ENCODE data around the gene HEXIM1. TPM values are rescaled to one million over a fixed set of nuclear protein-coding genes. Genes with fewer than 3 reads are reported as not detected.
A peak's percentile ranks its signal among the peaks of the same experiment; 100 is the strongest.

Gene HEXIM1
- total and polyA plus RNA-seq, 11 donors, result 11.9 to 28.7 (median 21.6) TPM

DNA sequence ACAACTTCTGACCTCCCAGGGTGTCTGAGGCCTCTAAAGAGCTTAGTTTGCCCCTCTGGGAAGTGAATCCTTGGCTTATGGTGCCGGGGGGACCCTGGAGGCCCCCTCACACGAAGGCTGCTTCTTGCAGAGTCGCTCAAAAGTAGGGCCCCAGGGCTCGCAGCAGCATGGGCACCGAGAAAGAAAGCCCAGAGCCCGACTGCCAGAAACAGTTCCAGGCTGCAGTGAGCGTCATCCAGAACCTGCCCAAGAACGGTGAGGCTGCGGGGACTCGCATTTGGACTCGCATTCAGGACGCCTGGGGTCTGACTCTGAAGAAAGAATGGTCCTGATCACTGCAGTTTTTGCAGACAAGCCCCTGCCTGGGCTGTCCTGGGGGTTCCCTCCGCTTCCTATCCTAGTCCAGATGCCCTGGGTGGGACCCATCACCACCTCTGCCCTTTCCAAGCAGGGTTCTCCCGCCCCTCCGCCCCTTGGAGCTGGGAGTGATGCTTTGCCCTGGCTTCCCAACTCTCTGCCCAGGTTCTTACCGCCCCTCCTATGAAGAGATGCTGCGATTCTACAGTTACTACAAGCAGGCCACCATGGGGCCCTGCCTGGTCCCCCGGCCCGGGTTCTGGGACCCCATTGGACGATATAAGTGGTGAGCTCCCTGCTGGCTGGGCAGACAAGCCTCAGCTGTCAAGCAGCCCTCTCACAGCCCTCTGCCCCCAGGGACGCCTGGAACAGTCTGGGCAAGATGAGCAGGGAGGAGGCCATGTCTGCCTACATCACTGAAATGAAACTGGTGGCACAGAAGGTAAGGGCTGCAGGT, 12.1 kb upstream of the HEXIM1 start:
- H3K27ac ChIP-seq, result peak overlapping the region in 11 of 12 donors; percentile 66 to 91 (median 78)
- 58 to 70% (median 60%) methylated on average over 19 to 21 of the region's 21 CpGs for WGBS, 4 donors
- intact Hi-C loops (cut with DNase I), result loop anchor here (1.0 to 10.0 kb wide), 9 partner anchors 61 to 361 kb away; partner anchors contain the start of gene DCAKD (in 1 of the 10)
- no peaks in the 10 kb centered on the region for H3K27me3 ChIP-seq
- DNase-seq, result peak in 2 of 5 donors; percentile 45 to 60
- H3K4me3 ChIP-seq, result peak overlapping the region; percentile 56 to 92 (median 68)
- H3K4me1 ChIP-seq, result peaks cover 0 to 32% (median 20%) of the 10 kb centered on the region in 12 donors
- no peaks in the 10 kb centered on the region for H3K9me3 ChIP-seq
- peaks cover 0 to 10% (median 0%) of the 10 kb centered on the region in 9 donors for H3K36me3 ChIP-seq
- no peak for ATAC-seq
- no peak for TF ChIP-seq POLR2A (IDR thresholded peaks at IDR 0.05)
- TF ChIP-seq, protein P1, sequence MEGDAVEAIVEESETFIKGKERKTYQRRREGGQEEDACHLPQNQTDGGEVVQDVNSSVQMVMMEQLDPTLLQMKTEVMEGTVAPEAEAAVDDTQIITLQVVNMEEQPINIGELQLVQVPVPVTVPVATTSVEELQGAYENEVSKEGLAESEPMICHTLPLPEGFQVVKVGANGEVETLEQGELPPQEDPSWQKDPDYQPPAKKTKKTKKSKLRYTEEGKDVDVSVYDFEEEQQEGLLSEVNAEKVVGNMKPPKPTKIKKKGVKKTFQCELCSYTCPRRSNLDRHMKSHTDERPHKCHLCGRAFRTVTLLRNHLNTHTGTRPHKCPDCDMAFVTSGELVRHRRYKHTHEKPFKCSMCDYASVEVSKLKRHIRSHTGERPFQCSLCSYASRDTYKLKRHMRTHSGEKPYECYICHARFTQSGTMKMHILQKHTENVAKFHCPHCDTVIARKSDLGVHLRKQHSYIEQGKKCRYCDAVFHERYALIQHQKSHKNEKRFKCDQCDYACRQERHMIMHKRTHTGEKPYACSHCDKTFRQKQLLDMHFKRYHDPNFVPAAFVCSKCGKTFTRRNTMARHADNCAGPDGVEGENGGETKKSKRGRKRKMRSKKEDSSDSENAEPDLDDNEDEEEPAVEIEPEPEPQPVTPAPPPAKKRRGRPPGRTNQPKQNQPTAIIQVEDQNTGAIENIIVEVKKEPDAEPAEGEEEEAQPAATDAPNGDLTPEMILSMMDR (IDR thresholded peaks at IDR 0.05), result no peak

DNA sequence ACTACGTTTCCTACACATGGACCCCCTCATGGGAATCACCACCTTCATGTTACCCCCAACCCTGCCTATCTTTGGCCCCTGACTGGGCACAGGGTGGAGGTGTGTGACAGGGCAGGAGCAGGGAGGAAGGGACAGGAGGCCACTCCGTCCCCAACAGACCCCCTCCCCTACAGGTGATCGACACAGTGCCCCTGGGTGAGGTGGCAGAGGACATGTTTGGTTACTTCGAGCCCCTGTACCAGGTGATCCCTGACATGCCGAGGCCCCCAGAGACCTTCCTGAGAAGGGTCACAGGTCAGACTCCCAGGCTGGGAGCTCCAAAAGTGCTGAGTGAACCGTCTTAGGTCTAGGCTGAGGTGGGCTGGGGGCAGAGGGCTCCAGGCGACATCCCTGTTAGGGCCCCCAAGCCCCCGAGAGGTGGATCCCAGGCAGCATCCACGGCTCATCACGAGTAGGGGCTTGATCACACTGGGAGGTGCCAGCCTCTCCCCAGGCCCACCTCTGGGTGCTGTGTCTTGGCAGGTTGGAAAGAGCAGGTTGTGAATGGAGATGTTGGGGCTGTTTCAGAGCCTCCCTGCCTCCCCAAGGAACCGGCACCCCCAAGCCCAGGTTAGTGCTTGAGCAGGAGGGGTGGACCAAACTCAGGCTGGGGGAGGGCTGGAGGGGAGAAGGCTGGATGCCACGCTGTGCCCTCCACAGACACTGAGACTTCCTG, 11.3 kb upstream of the HEXIM1 start:
- peaks cover 0 to 10% (median 0%) of the 10 kb centered on the region in 9 donors for H3K36me3 ChIP-seq
- DNase-seq (peak in 2 of 5 donors; percentile 22 to 53), ATAC-seq (no peak)
- peaks cover 0 to 24% (median 13%) of the 10 kb centered on the region in 12 donors for H3K4me1 ChIP-seq
- no peak overlapping the region for H3K4me3 ChIP-seq
- intact Hi-C loops (cut with DNase I), result loop anchor here in 4 of 10 donors (5.0 to 10.0 kb wide), 4 partner anchors 82 to 362 kb away; partner anchors contain the start of gene DCAKD (in 1 of the 4)
- H3K27ac ChIP-seq, result peak overlapping the region in 1 of 12 donors; percentile 24
- 90 to 93% (median 92%) methylated on average over 10 to 12 of the region's 12 CpGs for WGBS, 4 donors
- no peaks in the 10 kb centered on the region for H3K27me3 ChIP-seq
- no peaks in the 10 kb centered on the region for H3K9me3 ChIP-seq
- TF ChIP-seq POLR2A (IDR thresholded peaks at IDR 0.05), result no peak
- TF ChIP-seq, protein P1 (IDR thresholded peaks at IDR 0.05), result no peak

DNA sequence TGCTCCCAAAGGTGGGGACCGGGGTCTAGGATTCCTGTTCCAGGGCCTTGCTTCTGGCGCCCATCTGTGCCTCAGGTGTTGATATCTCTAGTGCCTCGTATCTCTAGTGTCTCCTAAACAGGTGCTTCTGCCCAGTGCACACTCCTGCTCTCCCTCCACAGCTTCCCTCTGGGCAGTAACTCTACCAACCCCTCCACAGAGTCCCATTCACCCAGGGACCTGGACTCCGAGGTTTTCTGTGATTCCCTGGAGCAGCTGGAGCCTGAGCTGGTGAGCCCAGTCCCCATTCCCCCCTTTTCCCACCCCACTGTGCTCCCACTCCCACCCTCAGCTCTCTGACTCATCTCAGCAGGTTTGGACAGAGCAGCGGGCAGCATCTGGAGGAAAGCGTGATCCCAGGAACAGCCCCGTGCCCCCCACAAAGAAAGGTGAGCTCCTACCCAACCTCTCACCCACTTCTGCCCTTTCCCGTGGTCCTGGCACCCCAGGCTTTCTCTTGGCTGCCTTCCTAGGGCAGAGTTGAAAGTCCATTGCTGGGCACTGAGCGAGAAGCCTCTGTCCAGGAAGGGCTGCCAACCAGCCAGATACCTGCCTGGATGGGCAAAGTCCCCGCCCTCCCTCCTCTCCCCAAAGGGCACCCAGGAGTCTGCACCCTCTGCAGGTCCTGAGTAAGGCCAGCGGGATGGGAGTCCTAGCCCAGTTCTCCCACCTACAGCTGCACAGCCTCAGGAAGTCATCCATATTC, 10.5 kb upstream of the HEXIM1 start:
- no peaks in the 10 kb centered on the region for H3K27me3 ChIP-seq
- TF ChIP-seq, protein P1 (IDR thresholded peaks at IDR 0.05), result no peak
- no peak for TF ChIP-seq POLR2A (IDR thresholded peaks at IDR 0.05)
- peak overlapping the region in 1 of 12 donors; percentile 24 for H3K27ac ChIP-seq
- H3K4me3 ChIP-seq, result no peak overlapping the region
- intact Hi-C loops (cut with DNase I), result loop anchor here in 4 of 10 donors (5.0 to 10.0 kb wide), 4 partner anchors 83 to 363 kb away; partner anchors contain the start of gene DCAKD (in 1 of the 4)
- peak in 2 of 5 donors; percentile 23 to 39 for DNase-seq
- no peak for ATAC-seq
- peaks cover 0 to 24% (median 12%) of the 10 kb centered on the region in 12 donors for H3K4me1 ChIP-seq
- no peaks in the 10 kb centered on the region for H3K9me3 ChIP-seq
- H3K36me3 ChIP-seq, result peaks cover 0 to 10% (median 0%) of the 10 kb centered on the region in 9 donors
- WGBS, 4 donors, result 83 to 92% (median 90%) methylated on average over 9 to 11 of the region's 11 CpGs

Measured in heart left ventricle (tissue), 16 donors.